ENCODE results near the gene GPR119. TPM values are rescaled to one million over a fixed set of nuclear protein-coding genes. Genes with fewer than 3 reads are reported as not detected.

GPR119 gene
- total RNA-seq, 1 experiment from 2014 or later: not detected

DNA sequence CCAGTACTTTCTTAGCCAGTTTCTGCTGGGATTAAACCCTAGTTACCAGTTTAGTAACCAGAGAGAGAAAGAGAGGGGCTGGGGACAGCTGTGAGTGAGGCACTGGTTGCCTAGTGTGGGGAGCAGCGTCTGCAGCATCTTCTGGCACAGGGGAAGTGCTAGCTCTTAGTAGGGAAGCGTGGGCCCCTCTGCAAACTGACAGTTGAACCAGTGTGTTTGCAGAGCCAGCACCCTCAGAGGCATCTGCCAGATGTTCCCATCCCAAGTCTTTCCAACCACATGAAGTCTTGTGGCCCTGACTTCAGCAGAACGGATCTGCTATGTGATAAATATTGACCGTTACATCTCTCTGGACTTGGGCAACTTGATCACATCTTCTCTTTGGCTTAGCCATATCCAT is 31.3 kb upstream of the GPR119 start (continued):
- TF ChIP-seq, protein P1, sequence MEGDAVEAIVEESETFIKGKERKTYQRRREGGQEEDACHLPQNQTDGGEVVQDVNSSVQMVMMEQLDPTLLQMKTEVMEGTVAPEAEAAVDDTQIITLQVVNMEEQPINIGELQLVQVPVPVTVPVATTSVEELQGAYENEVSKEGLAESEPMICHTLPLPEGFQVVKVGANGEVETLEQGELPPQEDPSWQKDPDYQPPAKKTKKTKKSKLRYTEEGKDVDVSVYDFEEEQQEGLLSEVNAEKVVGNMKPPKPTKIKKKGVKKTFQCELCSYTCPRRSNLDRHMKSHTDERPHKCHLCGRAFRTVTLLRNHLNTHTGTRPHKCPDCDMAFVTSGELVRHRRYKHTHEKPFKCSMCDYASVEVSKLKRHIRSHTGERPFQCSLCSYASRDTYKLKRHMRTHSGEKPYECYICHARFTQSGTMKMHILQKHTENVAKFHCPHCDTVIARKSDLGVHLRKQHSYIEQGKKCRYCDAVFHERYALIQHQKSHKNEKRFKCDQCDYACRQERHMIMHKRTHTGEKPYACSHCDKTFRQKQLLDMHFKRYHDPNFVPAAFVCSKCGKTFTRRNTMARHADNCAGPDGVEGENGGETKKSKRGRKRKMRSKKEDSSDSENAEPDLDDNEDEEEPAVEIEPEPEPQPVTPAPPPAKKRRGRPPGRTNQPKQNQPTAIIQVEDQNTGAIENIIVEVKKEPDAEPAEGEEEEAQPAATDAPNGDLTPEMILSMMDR (IDR thresholded peaks at IDR 0.05): no peak
- TF ChIP-seq ETV6 (CRISPR knock-in tag; IDR thresholded peaks at IDR 0.05) (no peak), ZNF423 (CRISPR knock-in tag; IDR thresholded peaks at IDR 0.05) (no peak)
- TF ChIP-seq, protein P2, sequence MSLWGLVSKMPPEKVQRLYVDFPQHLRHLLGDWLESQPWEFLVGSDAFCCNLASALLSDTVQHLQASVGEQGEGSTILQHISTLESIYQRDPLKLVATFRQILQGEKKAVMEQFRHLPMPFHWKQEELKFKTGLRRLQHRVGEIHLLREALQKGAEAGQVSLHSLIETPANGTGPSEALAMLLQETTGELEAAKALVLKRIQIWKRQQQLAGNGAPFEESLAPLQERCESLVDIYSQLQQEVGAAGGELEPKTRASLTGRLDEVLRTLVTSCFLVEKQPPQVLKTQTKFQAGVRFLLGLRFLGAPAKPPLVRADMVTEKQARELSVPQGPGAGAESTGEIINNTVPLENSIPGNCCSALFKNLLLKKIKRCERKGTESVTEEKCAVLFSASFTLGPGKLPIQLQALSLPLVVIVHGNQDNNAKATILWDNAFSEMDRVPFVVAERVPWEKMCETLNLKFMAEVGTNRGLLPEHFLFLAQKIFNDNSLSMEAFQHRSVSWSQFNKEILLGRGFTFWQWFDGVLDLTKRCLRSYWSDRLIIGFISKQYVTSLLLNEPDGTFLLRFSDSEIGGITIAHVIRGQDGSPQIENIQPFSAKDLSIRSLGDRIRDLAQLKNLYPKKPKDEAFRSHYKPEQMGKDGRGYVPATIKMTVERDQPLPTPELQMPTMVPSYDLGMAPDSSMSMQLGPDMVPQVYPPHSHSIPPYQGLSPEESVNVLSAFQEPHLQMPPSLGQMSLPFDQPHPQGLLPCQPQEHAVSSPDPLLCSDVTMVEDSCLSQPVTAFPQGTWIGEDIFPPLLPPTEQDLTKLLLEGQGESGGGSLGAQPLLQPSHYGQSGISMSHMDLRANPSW (CRISPR knock-in tag; conservative IDR thresholded peaks at IDR 0.05; ENCODE audit: low read depth): no peak

DNA sequence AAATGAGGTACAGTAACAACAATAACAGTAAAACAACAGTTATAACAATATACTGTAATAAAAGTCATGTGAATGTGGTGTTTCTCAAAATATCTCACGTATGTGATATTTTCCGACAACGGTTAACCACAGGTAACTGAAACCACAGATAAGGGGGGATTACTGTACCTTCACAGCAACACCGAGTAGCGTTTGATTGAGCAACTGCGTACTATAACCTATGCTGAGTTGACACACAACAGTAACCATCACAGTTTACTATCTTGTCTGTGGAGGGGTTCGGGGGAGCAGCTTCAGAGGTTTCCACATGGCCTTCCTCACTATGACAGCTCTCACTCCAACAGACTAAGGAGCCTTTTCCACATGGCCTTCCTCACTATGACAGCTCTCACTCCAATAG is 29.7 kb upstream of the GPR119 start:
- peaks cover 17% of the 10 kb centered on the region for H3K4me1 Mint-ChIP-seq
- no peak for ATAC-seq
- CTCF ChIA-PET: no interaction called here
- no peak for TF ChIP-seq EMX1 (CRISPR knock-in tag; IDR thresholded peaks at IDR 0.05)
- TF ChIP-seq, protein P3, sequence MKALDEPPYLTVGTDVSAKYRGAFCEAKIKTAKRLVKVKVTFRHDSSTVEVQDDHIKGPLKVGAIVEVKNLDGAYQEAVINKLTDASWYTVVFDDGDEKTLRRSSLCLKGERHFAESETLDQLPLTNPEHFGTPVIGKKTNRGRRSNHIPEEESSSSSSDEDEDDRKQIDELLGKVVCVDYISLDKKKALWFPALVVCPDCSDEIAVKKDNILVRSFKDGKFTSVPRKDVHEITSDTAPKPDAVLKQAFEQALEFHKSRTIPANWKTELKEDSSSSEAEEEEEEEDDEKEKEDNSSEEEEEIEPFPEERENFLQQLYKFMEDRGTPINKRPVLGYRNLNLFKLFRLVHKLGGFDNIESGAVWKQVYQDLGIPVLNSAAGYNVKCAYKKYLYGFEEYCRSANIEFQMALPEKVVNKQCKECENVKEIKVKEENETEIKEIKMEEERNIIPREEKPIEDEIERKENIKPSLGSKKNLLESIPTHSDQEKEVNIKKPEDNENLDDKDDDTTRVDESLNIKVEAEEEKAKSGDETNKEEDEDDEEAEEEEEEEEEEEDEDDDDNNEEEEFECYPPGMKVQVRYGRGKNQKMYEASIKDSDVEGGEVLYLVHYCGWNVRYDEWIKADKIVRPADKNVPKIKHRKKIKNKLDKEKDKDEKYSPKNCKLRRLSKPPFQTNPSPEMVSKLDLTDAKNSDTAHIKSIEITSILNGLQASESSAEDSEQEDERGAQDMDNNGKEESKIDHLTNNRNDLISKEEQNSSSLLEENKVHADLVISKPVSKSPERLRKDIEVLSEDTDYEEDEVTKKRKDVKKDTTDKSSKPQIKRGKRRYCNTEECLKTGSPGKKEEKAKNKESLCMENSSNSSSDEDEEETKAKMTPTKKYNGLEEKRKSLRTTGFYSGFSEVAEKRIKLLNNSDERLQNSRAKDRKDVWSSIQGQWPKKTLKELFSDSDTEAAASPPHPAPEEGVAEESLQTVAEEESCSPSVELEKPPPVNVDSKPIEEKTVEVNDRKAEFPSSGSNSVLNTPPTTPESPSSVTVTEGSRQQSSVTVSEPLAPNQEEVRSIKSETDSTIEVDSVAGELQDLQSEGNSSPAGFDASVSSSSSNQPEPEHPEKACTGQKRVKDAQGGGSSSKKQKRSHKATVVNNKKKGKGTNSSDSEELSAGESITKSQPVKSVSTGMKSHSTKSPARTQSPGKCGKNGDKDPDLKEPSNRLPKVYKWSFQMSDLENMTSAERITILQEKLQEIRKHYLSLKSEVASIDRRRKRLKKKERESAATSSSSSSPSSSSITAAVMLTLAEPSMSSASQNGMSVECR (CRISPR knock-in tag; IDR thresholded peaks at IDR 0.05; ENCODE audit: borderline replicate concordance): no peak
- no peak for TF ChIP-seq RELA (CRISPR knock-in tag; IDR thresholded peaks at IDR 0.05; ENCODE audit: borderline replicate concordance)
- TF ChIP-seq MXD4 (CRISPR knock-in tag; IDR thresholded peaks at IDR 0.05; ENCODE audit: borderline replicate concordance): no peak
- no peak for TF ChIP-seq FOXK1 (CRISPR knock-in tag; IDR thresholded peaks at IDR 0.05)
- no peak for TF ChIP-seq ZNF317 (CRISPR knock-in tag; IDR thresholded peaks at IDR 0.05; ENCODE audit: borderline replicate concordance, low read depth)
- TF ChIP-seq, protein P1 (IDR thresholded peaks at IDR 0.05): no peak
- no peak for TF ChIP-seq NFE2L1 (CRISPR knock-in tag; IDR thresholded peaks at IDR 0.05)
- TF ChIP-seq NFATC4 (CRISPR knock-in tag; IDR thresholded peaks at IDR 0.05): no peak
- POLR2A ChIA-PET: no interaction called here
- H3K27me3 Mint-ChIP-seq (ENCODE audit: low read depth): no peaks in the 10 kb centered on the region
- peaks cover 18% of the 10 kb centered on the region for H3K36me3 Mint-ChIP-seq
- no peaks in the 10 kb centered on the region for H3K9me3 Mint-ChIP-seq
- no peak overlapping the region for H3K4me3 Mint-ChIP-seq
- no peak overlapping the region for H3K27ac Mint-ChIP-seq
- no peak for DNase-seq (ENCODE audit: low spot score)

DNA sequence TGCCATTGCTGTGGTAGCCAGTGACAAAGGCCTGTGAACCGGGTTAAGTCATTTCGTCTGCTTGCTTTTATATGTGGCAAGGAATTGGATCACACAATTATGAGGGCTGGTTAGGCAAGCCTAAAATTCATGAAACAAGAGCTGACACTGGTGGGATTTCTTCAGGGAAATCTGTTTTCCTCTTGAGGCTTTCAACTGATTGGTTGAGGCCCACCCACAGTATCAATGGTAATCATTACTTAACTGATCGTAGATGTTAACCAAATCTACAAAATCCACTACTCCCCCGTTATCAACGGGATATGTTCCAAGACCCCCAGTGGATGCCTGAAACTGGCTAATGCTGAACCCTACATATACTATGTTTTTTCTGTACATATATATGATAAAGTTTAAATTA is 29.3 kb upstream of the GPR119 start:
- DNase-seq (ENCODE audit: low spot score) (no peak), ATAC-seq (no peak)
- no peak for TF ChIP-seq HMGA2 (CRISPR knock-in tag; IDR thresholded peaks at IDR 0.05)
- TF ChIP-seq, protein P4, sequence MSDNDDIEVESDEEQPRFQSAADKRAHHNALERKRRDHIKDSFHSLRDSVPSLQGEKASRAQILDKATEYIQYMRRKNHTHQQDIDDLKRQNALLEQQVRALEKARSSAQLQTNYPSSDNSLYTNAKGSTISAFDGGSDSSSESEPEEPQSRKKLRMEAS (CRISPR knock-in tag; IDR thresholded peaks at IDR 0.05): no peak
- TF ChIP-seq, protein P5, sequence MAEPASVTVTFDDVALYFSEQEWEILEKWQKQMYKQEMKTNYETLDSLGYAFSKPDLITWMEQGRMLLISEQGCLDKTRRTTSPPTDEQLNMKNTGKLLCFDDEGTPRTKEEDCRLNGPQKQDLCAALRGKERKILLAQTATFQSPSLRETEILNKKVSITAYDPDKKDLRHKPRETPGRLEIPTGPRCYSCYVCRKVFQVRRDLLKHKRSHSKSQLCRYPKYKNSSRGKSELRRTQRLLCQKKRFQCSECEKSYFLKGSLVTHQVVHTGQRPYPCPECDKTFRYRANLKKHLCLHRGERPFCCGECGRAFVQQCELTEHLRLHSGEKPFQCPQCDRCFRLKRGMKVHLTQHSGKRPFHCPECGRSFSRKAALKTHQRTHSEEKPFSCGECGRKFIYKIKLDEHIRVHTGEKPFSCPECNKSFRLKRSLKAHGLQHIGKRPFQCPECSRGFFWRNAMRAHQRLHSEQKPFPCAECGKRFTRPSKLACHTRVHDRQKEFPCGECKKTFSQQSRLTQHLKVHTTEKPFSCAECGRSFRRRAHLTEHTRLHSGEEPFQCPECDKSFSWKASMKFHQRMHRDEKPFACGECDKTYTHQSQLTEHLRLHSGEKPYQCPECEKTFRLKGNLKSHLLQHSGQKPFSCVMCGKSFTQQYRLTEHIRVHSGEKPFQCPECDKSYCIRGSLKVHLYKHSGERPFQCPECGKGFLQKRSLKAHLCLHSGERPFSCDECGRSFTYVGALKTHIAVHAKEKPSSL (CRISPR knock-in tag; conservative IDR thresholded peaks at IDR 0.05): no peak
- no peak overlapping the region for H3K27ac Mint-ChIP-seq
- H3K27me3 Mint-ChIP-seq (ENCODE audit: low read depth): no peaks in the 10 kb centered on the region
- ChIA-PET CTCF (no interaction called here), POLR2A (no interaction called here)
- peaks cover 19% of the 10 kb centered on the region for H3K36me3 Mint-ChIP-seq
- H3K9me3 Mint-ChIP-seq: no peaks in the 10 kb centered on the region
- H3K4me3 Mint-ChIP-seq: no peak overlapping the region
- H3K4me1 Mint-ChIP-seq: peaks cover 13% of the 10 kb centered on the region
